B cell (primary cell): ENCODE results near the gene CMIP. TPM values are rescaled to one million over a fixed set of nuclear protein-coding genes. Genes with fewer than 3 reads are reported as not detected.

Experiments
- ATAC-seq: fragments of 200-7000 bp; cut with Tn5 transposase; one replicate; pipeline ENCODE4 v1.10.0; 2021; ENCODE audit warnings: low read depth, mild to moderate bottlenecking, moderate number of reproducible peaks, moderate library complexity
- CTCF ChIA-PET: fragments of 350-600 bp; sonication (Branson Sonifier 250); formaldehyde crosslinking; loops from one replicate; lab custom pipeline; 2021; ENCODE audit warnings: antibody characterized with exemption, inconsistent platforms; lab: Charles Lee
- POLR2A ChIA-PET: fragments of 350-600 bp; sonication (Branson Sonifier 250); formaldehyde crosslinking; loops from one replicate; lab custom pipeline; 2021; ENCODE audit warnings: antibody characterized with exemption; lab: Charles Lee
- DNase-seq: peaks from one replicate; pipeline ENCODE4 v3.0.0; 2013
- H2AFZ ChIP-seq: 2 replicates; pipeline ENCODE4 v1.6.1; 2012; ENCODE audit warnings: mild to moderate bottlenecking, low read depth, low read length; ENCODE audit not compliant: insufficient read depth, poor library complexity, severe bottlenecking
- H3K27ac ChIP-seq, 2 donors: 1 replicate in 1 of 2; 2 replicates in 1 of 2; pipeline ENCODE4 v1.5.1; 2012 to 2013; ENCODE audit warnings: low read length in 2 of 2, mild to moderate bottlenecking in 2 of 2, moderate library complexity in 1 of 2
- H3K27me3 ChIP-seq, 4 experiments: fragments of 200-600 bp in 1 of 4; sonication (generic) in 1 of 4; replicated peaks in 1 of 4; 1 replicate in 2 of 4; 2 replicates in 2 of 4; pipeline versions ENCODE4 v1.6.1 to v1.7.0; 2013 to 2016; ENCODE audit warnings: low read length in 3 of 4, mild to moderate bottlenecking in 2 of 4, mixed read lengths in 1 of 4, moderate library complexity in 1 of 4; ENCODE audit not compliant: insufficient read depth in 4 of 4, control insufficient read depth in 3 of 4; ENCODE audit errors: control extremely low read depth in 1 of 4
- H3K36me3 ChIP-seq, 2 experiments: replicated peaks in 1 of 2; 1 replicate in 1 of 2; 2 replicates in 1 of 2; pipeline versions ENCODE4 v1.6.1 to v1.7.1; 2013; ENCODE audit warnings: low read length in 1 of 2; ENCODE audit not compliant: insufficient read depth in 2 of 2, control insufficient read depth in 1 of 2; ENCODE audit errors: control extremely low read depth in 1 of 2, extremely low read depth in 1 of 2
- H3K4me1 ChIP-seq, 2 donors: fragments of 200-600 bp in 1 of 2; sonication (generic) in 1 of 2; 1 replicate in 1 of 2; 2 replicates in 1 of 2; pipeline versions ENCODE4 v1.5.1 to v1.6.1; 2013 to 2017; ENCODE audit warnings: low read length in 2 of 2; ENCODE audit not compliant: control insufficient read depth in 2 of 2, insufficient read depth in 2 of 2
- H3K4me2 ChIP-seq: replicated peaks from 2 replicates; pipeline ENCODE3; 2012; ENCODE audit warnings: mild to moderate bottlenecking, low read depth, low read length; ENCODE audit not compliant: poor library complexity, severe bottlenecking
- H3K4me3 ChIP-seq, 5 experiments: fragments of 200-600 bp in 1 of 5; sonication (generic) in 1 of 5; 1 replicate in 3 of 5; 2 replicates in 2 of 5; pipeline versions ENCODE4 v1.5.1 to v1.7.0; 2011 to 2016; ENCODE audit warnings: low read length in 4 of 5, mild to moderate bottlenecking in 4 of 5, low read depth in 2 of 5, control low read depth in 1 of 5, moderate library complexity in 1 of 5; ENCODE audit not compliant: insufficient read depth in 1 of 5; ENCODE audit errors: control extremely low read depth in 1 of 5, extremely low read depth in 1 of 5
- H3K79me2 ChIP-seq: fragments of 200-600 bp; sonication (generic); one replicate; pipeline ENCODE4 v1.6.0; 2016; ENCODE audit warnings: low read length; ENCODE audit not compliant: control insufficient read depth, insufficient read depth
- H3K9ac ChIP-seq: fragments of 200-600 bp; sonication (generic); 2 replicates; pipeline ENCODE4 v1.6.1; 2017; ENCODE audit warnings: mild to moderate bottlenecking, low read length, moderate library complexity
- H3K9me3 ChIP-seq, 3 donors: one replicate each; pipeline versions ENCODE4 v1.6.1 to v1.7.1; 2013; ENCODE audit warnings: low read length in 2 of 3; ENCODE audit not compliant: control insufficient read depth in 2 of 3, insufficient read depth in 1 of 3; ENCODE audit errors: control extremely low read depth in 1 of 3
- H4K20me1 ChIP-seq: 2 replicates; pipeline ENCODE4 v1.6.0; 2012; ENCODE audit warnings: mild to moderate bottlenecking, low read length; ENCODE audit not compliant: insufficient read depth, control insufficient read depth, poor library complexity, severe bottlenecking
- H3K27ac Mint-ChIP-seq: one replicate; pipeline ENCODE4 v1.8.0; 2021; ENCODE audit warnings: mixed read lengths
- H3K27me3 Mint-ChIP-seq: one replicate; pipeline ENCODE4 v1.8.0; 2021; ENCODE audit warnings: mixed read lengths
- H3K4me1 Mint-ChIP-seq: one replicate; pipeline ENCODE4 v1.8.0; 2021; ENCODE audit warnings: mixed read lengths
- H3K4me3 Mint-ChIP-seq: one replicate; pipeline ENCODE4 v1.8.0; 2021; ENCODE audit warnings: mixed read lengths
- H3K9me3 Mint-ChIP-seq: one replicate; pipeline ENCODE4 v1.8.0; 2022; ENCODE audit warnings: mixed read lengths; ENCODE audit not compliant: insufficient read depth
- EZH2 ChIP-seq: IDR thresholded peaks from 2 replicates; pipeline ENCODE4 v1.6.1; 2012; ENCODE audit warnings: borderline replicate concordance, low read depth, mild to moderate bottlenecking, moderate library complexity, low read length; ENCODE audit not compliant: insufficient read depth, poor library complexity, severe bottlenecking
- WGBS: methylation state at CpG from one replicate; pipeline ENCODE4 v1.1.5; 2013; ENCODE audit warnings: missing lambda C conversion rate; ENCODE audit not compliant: insufficient coverage; 5-methylcytosine and 5-hydroxymethylcytosine counted together
- intact Hi-C: fragments of 100-400 bp; cut with micrococcal nuclease; formaldehyde crosslinking; loops from one replicate; pipeline ENCODE4 v1.10.0; 2022
- polyA plus RNA-seq: library from polyadenylated mRNA; depleted of rRNA; stranded (reverse); fragments of >200 nt; gene quantifications from 2 replicates; pipeline ENCODE4 v1.2.3, GENCODE V29; 2012
- total RNA-seq, 2 donors: library from RNA; stranded (reverse); fragments of 120-200 nt in 1 of 2; gene quantifications; 1 replicate in 1 of 2; 2 replicates in 1 of 2; pipeline versions ENCODE4 v1.2.3 to v1.2.4, GENCODE V29; 2013 to 2022
- TF ChIP-seq, protein P1 (sequence below): fragments of 200-600 bp; IDR thresholded peaks from one replicate; pipeline ENCODE4 v1.8.0; 2022; ENCODE audit warnings: antibody characterized with exemption, mild to moderate bottlenecking

Gene CMIP
- total and polyA plus RNA-seq, 2 donors (not counting 1 experiment from before 2014, with no cell fraction given) = 27.1 to 155 TPM

DNA sequence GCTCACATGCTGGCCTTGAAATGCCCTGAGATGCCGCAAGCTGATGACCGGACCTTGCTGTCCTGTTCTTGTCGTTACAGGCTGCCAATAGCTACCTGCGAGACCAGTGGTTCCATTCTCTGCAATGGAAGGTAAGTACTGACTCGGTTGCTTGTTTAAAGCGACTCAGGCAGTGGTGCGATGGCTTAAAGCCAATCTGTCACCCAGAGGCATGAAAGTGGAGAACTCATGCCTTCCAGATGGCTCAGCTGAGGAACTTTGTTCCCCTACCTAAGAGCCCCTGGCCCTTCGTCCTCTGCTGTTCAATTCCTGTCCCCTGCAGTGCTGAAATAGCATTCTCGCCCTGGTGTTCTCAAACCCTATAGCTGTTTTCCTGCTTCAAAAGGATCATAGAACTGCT, 176.2 kb downstream of the CMIP start:
- 95% methylated on average over 9 of the region's 9 CpGs for WGBS
- no peak for ATAC-seq
- Histone ChIP-seq H3K79me2 (peaks cover 62% of the 10 kb centered on the region), H2AFZ (no peak overlapping the region), H3K36me3 (peaks cover 0 to 35% of the 10 kb centered on the region in 2 experiments), H3K27ac (no peak overlapping the region), H3K4me3 (no peak overlapping the region), H3K27me3 (no peaks in the 10 kb centered on the region), H3K9me3 (peaks cover 0 to 14% (median 2%) of the 10 kb centered on the region in 3 donors), H3K4me1 (peaks cover 17 to 27% of the 10 kb centered on the region in 2 donors), H3K9ac (no peak overlapping the region), H3K4me2 (no peak overlapping the region), H4K20me1 (peaks cover 64% of the 10 kb centered on the region)
- no peaks in the 10 kb centered on the region for H3K9me3 Mint-ChIP-seq
- TF ChIP-seq EZH2 = no peak
- TF ChIP-seq, protein P1, sequence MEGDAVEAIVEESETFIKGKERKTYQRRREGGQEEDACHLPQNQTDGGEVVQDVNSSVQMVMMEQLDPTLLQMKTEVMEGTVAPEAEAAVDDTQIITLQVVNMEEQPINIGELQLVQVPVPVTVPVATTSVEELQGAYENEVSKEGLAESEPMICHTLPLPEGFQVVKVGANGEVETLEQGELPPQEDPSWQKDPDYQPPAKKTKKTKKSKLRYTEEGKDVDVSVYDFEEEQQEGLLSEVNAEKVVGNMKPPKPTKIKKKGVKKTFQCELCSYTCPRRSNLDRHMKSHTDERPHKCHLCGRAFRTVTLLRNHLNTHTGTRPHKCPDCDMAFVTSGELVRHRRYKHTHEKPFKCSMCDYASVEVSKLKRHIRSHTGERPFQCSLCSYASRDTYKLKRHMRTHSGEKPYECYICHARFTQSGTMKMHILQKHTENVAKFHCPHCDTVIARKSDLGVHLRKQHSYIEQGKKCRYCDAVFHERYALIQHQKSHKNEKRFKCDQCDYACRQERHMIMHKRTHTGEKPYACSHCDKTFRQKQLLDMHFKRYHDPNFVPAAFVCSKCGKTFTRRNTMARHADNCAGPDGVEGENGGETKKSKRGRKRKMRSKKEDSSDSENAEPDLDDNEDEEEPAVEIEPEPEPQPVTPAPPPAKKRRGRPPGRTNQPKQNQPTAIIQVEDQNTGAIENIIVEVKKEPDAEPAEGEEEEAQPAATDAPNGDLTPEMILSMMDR = no peak
- H3K27ac Mint-ChIP-seq = no peak overlapping the region
- H3K4me1 Mint-ChIP-seq = peaks cover 18% of the 10 kb centered on the region
- CTCF ChIA-PET = interaction anchor here (0.5 to 3.5 kb wide), 7 partner anchors 17 to 253 kb away, joined by 3 to 18 read pairs (median 3); no protein-coding TSS in a partner anchor
- POLR2A ChIA-PET = interaction anchor here (0.7 kb wide), 1 partner anchor 503 kb away, joined by 3 read pairs; no protein-coding TSS in a partner anchor
- no peak for DNase-seq
- H3K27me3 Mint-ChIP-seq = no peaks in the 10 kb centered on the region
- intact Hi-C loops = loop anchor here (10.0 kb wide), 1 partner anchor 254 kb away; no protein-coding TSS in a partner anchor
- H3K4me3 Mint-ChIP-seq = no peak overlapping the region

DNA sequence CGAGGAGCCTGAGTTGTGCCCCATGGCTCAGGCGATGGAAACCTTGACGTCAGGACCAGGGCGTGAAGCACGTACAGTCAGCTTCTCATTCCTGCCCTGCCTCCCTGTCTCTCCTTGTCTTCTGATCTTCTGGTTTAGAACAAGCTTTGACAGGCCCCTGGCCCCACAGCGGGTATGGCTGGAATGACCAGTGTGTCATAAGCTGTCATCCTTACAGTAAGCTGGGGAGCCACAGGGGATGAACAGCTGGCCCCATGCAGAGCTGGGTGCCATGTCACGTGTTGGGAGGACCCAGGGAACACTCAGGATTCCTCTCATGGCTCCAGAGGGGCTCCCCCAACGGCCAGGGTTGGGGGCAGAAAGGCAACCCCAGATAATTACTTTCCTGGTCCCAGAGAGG, 176.9 kb downstream of the CMIP start:
- no peak overlapping the region for H3K9ac ChIP-seq
- intact Hi-C loops = loop anchor here (10.0 kb wide), 1 partner anchor 253 kb away; no protein-coding TSS in a partner anchor
- peaks cover 0 to 35% of the 10 kb centered on the region in 2 experiments for H3K36me3 ChIP-seq
- Mint-ChIP-seq H3K27me3 (no peaks in the 10 kb centered on the region), H3K4me3 (no peak overlapping the region), H3K27ac (no peak overlapping the region), H3K4me1 (peaks cover 18% of the 10 kb centered on the region), H3K9me3 (no peaks in the 10 kb centered on the region)
- no peak overlapping the region for H3K4me2 ChIP-seq
- no peak for TF ChIP-seq EZH2
- TF ChIP-seq, protein P1 = no peak
- H3K79me2 ChIP-seq = peaks cover 62% of the 10 kb centered on the region
- CTCF ChIA-PET = interaction anchor here (0.9 to 4.9 kb wide), 11 partner anchors 10 to 265 kb away, joined by 3 to 54 read pairs (median 5); no protein-coding TSS in a partner anchor
- no peaks in the 10 kb centered on the region for H3K27me3 ChIP-seq
- WGBS = 96% methylated on average over 8 of the region's 8 CpGs
- peaks cover 0 to 14% (median 2%) of the 10 kb centered on the region in 3 donors for H3K9me3 ChIP-seq
- H2AFZ ChIP-seq = no peak overlapping the region
- H3K4me3 ChIP-seq = no peak overlapping the region
- H3K4me1 ChIP-seq = peaks cover 10 to 20% of the 10 kb centered on the region in 2 donors
- H3K27ac ChIP-seq = no peak overlapping the region
- H4K20me1 ChIP-seq = peaks cover 64% of the 10 kb centered on the region
- POLR2A ChIA-PET = no interaction called here
- DNase-seq = no peak
- no peak for ATAC-seq
